CD4-positive, alpha-beta T cell treated with Interleukin-2 at 100 ng/mL for 4 hours (primary cell): ENCODE results near the gene EFNA4.

Experiments used
- DNase-seq: peaks from one replicate; pipeline ENCODE4 v3.0.0-alpha.2; 2020; ENCODE audit warnings: low spot score

EFNA4 gene

GRCh38 chr1:155051777-155052398 lies 11.7 kb upstream of the EFNA4 start:
- DNase-seq: peak; percentile 46

- DNase-seq: no peak
Observed at GRCh38 chr1:155052439-155053395, 10.8 kb upstream of the EFNA4 start.

- no peak for DNase-seq
Observed at GRCh38 chr1:155053531-155054105, 9.9 kb upstream of the EFNA4 start.

GRCh38 chr1:155057104-155057503 lies 6.4 kb upstream of the EFNA4 start:
- DNase-seq: no peak

- no peak for DNase-seq
Observed at GRCh38 chr1:155057788-155058211, 5.7 kb upstream of the EFNA4 start.

- DNase-seq: no peak
Observed at GRCh38 chr1:155060736-155061135, 2.8 kb upstream of the EFNA4 start.

GRCh38 chr1:155061381-155062150 lies 2.0 kb upstream of the EFNA4 start:
- DNase-seq: peak; percentile 97

GRCh38 chr1:155062151-155062686 lies 1.3 kb upstream of the EFNA4 start:
- DNase-seq: no peak

- peak; percentile 75 for DNase-seq
Observed at GRCh38 chr1:155062702-155063411, 683 bp upstream of the EFNA4 start.

- DNase-seq: no peak
Observed at GRCh38 chr1:155064111-155064831, 731 bp downstream of the EFNA4 start.

GRCh38 chr1:155064832-155065429 lies 1.4 kb downstream of the EFNA4 start:
- DNase-seq: no peak

GRCh38 chr1:155066777-155067176 lies 3.2 kb downstream of the EFNA4 start:
- DNase-seq: no peak

GRCh38 chr1:155068599-155068998 lies 5.1 kb downstream of the EFNA4 start:
- DNase-seq: no peak

- DNase-seq: no peak
Observed at GRCh38 chr1:155069551-155070157, 6.1 kb downstream of the EFNA4 start.

GRCh38 chr1:155070158-155070621 lies 6.7 kb downstream of the EFNA4 start:
- DNase-seq: no peak

- DNase-seq: peak; percentile 73
Observed at GRCh38 chr1:155070721-155071569, 7.4 kb downstream of the EFNA4 start.

GRCh38 chr1:155071701-155072100 lies 8.2 kb downstream of the EFNA4 start:
- DNase-seq: no peak

- DNase-seq: no peak
Observed at GRCh38 chr1:155072531-155073289, 9.2 kb downstream of the EFNA4 start.
